ENCODE measurements around the gene FUT9. TPM values are rescaled to one million over a fixed set of nuclear protein-coding genes. Genes with fewer than 3 reads are reported as not detected.
"Not testable (repeated sequence)": the region's sequence is repeated elsewhere in the genome, so short reads cannot be mapped to it uniquely, and the experiment has no call there.

The FUT9 gene
- total RNA-seq, 1 donor from 2014 or later = 0.49 TPM

DNA sequence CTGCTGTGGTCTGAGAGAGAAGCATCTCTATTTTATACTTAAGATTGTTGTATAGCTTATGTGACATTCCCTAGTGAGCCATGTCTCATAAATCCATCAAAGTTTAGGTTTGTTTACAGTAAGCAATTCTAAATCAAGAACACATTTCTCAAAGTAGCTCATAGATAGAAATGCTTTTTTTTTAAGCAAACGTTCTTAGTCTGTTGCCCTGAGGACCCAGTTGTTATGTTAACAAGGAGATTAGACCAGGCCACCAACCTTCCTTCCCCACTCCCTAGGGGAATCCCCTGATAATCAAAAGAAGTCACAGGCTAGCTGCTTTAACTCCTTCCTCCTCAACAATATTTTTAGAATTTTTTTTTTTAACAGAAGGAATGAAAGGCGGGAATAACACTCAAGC lies 169.0 kb downstream of the FUT9 start:
- no peak for DNase-seq (ENCODE audit: low spot score)

DNA sequence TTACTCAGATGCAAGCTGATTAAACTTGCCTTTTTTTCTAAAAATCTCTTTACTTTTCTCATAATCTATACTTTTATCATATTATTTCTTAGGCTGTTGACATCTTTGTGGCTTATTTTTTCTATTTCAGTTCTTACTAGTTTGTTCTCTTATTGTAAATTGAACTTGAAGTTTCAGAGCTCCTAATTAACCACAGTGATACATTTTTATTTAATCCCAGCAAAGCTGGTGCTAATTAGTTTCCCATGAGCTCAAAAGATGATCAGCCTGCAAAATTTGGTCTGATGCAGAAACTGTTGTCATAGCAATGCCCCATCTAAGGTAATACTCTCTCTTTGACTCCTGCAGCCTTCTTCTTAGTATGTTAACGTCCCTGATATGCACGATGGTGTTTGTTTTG lies 170.3 kb downstream of the FUT9 start:
- DNase-seq (ENCODE audit: low spot score) = no peak

DNA sequence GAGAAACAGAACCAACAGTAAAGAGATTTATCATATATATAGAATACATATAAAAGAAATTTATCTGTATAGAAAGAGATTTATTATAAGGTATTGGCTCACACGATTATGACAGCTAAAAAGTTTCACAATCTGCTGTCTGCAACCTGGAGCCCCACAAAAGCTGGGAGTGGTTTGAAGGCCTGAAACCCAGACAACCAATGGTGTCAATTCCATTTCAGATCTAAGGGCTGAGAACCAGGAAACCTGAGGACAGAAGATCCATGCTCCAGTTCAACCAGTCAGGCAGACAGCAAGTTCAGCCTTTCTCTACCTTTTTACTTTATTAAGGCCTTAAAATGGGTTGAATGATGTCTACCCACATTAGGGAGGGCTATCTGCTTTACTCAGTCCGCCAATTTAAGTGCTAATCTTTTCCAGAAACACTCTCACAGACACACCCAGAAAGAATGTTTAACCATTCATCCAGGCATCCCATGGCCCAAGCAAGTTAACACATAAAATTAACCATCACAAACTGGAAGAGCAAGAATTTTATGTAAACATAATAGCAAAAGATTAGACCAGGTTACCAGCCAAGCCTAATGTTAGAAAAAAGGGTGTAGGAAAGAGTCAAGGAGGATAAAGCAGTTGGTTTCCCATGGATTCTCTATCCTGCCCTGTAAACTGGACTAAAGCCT lies 170.9 kb downstream of the FUT9 start:
- no peak for DNase-seq (ENCODE audit: low spot score)

DNA sequence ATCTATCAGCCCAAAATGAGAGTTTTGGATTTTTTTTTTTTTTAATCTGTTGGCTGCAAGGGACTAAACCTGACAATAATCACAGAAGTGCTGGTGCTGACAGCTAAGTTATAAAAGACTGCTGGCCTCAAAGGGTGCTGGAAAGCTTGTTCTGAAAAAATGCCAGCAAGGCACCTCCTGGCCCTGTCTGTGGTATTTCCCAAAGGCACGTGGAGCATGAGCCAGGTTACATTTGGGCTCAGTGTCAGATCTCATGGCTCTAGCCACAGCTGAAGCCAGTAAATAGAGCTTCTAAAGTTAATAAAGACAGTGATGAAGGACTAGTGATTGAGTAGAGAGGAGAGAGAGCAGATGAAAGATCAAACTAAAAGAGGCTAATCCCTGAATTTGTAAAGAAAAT lies 178.9 kb downstream of the FUT9 start:
- no peak for DNase-seq (ENCODE audit: low spot score)

DNA sequence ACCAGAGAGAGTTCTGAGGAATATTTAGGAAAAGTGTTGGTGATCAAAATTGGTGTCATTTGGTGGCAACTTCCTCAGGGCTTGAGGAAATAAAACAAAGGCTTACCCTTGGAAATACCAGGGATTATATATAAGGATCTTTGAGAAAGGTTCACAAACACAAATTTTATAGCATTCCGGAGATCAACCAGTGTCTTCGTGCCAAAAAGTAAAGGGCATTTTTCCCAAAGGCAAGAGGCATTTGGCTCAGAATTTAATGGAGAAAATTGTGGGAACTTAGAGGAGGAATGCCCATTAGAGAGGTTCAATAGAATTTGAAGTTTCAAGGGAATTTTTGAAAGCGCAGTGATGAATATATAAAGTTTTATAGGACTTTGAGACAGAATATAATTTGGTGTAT lies 179.5 kb downstream of the FUT9 start:
- DNase-seq (ENCODE audit: low spot score) = no peak

DNA sequence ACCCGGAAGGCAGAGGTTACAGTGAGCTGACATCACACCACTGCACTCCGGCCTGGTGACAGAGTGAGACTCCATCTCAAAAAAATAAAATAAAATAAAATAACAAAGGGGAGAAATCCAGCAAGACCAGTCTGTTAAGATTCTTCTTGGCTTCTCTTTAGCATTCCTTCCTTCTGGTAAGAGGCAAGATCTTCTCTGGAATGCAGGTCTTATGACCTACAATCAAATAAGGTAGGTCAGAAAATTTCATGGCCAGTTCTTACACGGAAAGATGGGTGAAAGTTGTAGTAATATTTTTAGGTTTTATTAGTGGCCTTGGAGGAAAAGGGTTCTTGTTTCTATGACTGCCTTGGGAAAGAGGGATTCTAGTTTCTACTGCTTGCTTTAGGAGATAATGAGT lies 180.9 kb downstream of the FUT9 start:
- no peak for DNase-seq (ENCODE audit: low spot score)

DNA sequence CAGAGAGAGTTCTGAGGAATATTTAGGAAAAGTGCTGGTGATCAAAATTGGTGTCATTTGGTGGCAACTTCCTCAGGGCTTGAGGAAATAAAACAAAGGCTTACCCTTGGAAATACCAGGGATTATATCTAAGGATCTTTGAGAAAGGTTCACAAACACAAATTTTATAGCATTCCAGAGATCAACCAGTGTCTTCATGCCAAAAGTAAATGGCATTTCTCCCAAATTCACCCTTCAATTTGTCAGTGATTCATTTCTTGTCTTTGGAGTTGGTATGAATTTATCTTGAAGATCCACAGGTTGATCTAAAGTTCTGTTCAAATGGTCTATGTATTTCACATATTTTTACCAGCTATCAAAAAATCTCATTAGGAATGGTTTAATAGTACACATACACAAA lies 181.5 kb downstream of the FUT9 start:
- DNase-seq (ENCODE audit: low spot score) = no peak

DNA sequence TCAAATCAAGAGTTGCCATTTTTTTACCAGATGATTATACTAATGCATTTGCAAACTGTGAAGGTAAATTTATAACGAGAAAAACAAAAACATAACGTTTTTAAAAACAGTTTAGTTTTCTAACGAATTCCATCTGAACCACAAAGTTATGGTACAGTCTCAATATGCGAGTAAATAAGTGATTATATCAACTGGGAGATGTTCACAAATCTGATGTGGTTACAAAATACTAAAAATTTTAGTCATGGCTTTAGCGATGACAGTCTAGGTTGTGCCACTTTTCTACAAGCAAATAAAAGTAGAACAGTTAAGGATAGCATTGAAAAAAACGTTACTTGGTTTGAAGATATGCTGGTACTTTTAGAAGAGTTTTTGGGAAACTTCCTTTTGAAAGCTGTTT lies 186.8 kb downstream of the FUT9 start:
- DNase-seq (ENCODE audit: low spot score) = no peak

DNA sequence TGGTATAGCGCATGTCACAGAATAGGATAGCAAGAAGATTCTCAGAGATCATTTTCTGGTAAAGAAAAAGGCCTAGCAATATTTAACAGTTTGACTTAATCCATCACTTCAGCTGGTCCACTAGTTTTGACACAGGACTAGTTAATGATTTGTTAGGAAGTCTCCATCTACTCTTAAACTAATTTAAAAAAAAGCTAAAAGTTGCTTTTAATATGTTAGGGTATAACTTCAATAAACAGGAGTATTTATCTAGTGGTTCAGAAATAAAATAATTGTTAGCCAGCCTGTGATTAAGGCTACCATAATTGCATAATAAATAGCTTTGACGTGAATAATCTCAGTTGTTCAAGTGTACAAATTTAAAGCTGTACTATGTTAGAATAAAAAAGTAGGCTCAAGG lies 195.6 kb downstream of the FUT9 start:
- no peak for DNase-seq (ENCODE audit: low spot score)

DNA sequence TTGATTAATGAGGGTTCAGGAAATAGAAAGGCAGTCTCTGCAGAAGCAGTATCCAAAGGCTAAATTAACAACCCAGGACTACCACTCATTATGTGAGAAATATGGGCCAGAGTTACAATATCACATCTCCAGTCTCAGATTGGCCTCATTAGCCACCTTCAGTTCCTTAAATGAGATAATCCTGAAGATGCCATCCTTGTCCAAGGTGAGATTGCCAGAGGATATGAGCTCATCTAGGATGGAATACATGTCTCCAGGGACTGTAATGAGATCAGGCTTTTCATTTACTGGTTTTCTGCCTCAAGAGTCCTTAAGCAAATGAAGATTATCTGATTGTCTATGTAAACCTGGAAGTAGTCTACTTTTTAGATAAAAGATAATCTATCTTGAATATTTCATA lies 196.3 kb downstream of the FUT9 start:
- DNase-seq (ENCODE audit: low spot score) = no peak

DNA sequence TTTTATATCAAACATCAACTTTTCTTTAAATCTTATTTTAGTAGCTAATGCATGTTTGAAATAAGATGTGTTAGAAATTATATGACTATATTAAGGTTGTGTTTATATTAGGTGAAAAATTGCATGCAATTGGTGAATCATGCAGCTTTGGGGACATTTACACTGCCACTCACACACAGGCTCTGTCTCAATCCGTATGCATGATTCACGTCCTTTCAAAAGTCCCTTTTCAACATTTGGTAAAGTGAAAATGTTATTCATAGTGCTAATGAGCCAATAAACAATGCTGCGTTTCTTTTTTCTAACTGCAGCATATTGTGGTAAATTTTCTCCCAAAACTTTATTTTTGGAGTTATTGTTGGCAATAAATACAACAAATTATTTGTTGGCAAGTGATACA lies 198.0 kb downstream of the FUT9 start:
- DNase-seq (ENCODE audit: low spot score) = no peak

DNA sequence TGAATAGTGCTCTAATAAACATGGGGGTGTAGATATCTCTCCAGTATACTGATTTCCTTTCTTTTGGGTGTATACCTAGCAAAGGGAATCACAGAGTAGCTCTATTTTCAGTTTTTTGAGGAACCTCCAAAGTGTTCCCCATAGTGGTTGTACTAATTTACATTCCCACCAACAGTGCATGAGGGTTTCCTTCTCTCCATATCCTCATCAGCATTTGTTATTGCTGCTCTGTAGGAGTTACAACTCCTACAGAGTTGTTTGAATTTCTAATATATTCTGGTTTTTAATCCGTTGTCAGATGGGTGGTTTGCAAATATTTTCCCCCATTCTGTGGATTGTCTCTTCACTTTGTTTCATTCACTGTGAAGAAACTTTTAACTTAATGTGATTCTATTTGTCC lies 207.9 kb downstream of the FUT9 start:
- DNase-seq (ENCODE audit: low spot score) = no peak

DNA sequence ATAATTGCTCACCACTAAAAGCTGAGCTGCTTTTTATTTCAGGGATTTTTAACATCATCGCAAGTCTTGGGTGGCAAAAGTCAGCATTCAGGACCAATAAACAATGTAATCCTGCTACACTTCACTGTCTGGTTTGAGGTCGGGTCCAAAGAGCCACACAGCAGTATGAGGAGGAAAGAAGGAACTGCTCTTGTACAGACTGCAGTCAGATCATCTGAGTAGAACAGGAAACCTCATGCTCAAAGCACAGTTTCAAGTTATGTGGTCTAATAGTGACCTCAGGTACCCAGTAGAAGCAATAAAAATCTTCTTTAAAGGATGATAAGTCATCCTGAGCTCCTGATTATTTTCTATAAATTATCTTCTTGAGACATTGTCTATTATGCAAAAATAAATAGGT lies 211.4 kb downstream of the FUT9 start:
- no peak for DNase-seq (ENCODE audit: low spot score)

DNA sequence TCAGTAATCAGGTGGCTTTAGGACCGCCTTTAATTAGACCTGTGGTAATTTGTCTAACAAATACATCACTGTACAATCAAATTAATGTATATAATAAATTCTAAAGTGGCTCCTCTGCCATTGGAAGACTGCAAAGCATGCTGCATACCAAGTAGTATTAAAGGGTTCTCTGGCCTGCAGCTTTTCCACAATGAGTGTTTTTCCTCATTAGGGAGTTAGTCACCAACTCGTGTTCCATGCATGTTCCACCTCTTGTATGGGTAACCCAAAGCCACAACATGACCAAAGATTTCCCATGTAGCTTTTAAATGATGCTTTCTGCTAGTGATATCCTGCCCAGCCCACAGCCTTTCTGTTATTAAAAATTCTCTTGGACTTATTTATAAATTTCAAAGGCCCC lies 218.7 kb downstream of the FUT9 start:
- no peak for DNase-seq (ENCODE audit: low spot score)

DNA sequence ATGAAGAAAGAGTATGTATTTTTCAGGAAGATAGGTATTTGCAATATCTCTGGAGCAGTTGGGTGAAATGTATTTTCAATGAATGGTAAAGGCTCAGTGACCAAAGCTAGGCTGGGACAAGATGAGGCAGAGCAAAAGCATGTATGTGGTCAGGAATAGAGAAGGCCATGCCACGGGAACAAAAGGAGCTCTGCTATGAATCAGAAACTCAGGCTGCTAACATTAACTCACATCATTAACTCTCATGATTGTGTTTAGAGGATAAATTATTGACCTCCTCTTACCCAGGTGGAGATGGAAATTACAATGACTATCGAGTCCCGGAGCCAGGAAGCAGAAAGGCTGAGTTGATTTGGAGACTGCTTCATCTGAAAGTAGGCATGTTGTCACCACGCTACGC lies 220.2 kb downstream of the FUT9 start:
- no peak for DNase-seq (ENCODE audit: low spot score)

DNA sequence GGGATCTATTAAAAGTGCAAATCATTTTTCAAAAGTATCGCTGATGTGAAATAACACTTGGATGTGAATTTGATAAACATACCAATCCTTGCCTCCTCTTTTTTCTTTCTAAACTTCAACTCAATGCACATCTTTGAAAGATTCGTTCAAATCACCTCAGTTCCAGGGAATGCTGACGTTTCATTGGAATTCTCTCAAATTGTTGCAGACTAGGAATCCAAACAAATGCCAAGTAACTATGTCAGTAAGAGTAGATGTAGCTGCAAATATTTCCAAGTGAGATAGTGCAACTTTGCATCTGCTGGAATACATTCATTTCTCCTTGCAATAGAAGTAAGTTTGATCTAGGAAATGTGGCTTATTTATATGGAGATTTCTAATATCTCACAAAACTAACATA lies 220.7 kb downstream of the FUT9 start:
- DNase-seq (ENCODE audit: low spot score) = no peak

DNA sequence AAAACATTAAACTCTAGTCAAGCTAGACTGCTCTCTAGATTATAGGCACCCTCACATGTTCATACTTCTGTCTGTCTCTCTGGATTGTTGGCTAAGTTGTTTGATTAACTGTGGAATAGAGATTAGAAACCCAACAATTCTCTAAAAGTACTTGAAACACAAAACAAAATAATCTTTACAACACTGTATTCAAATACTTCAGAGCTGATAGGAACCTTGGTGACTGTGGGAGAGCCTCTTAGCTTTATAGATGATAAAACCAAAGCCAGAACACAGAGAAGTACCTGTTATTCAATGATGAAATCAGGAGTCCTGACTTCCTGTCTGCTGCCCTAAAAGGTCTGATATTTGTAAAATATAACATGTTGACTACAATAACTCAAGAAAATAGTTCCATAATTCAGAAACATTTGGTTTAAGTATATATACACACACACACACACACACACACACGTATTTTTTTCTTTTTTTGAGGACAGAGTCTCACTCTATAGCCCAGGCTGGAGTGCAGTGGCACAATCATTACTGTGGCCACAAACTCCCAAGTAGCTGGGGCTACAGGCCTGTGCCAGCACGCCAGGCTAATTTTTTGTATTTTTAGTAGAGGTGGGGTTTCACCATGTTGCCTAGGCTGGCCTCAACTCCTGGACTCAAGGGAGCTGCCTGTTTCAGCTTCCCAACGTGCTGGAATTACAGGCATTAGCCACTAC lies 222.0 kb downstream of the FUT9 start:
- DNase-seq (ENCODE audit: low spot score) = no peak

DNA sequence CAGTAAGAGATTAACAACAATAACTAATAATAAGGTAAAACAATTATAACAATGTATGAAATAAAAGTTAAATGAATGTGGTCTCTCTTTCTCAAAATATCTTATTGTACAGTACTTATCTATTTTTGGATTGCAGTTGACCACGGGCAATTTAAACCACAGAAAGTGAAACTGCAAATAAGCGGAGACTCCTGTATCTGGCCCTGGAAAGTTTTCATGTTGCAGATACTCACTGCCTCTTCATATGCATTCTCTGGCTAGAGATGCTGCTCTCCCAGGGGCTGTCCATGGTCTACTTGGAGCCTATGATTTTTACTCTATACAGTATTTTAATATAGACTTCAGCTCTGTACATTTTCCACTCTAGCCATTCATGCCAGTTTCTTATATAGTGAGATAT lies 230.8 kb downstream of the FUT9 start:
- no peak for DNase-seq (ENCODE audit: low spot score)

DNA sequence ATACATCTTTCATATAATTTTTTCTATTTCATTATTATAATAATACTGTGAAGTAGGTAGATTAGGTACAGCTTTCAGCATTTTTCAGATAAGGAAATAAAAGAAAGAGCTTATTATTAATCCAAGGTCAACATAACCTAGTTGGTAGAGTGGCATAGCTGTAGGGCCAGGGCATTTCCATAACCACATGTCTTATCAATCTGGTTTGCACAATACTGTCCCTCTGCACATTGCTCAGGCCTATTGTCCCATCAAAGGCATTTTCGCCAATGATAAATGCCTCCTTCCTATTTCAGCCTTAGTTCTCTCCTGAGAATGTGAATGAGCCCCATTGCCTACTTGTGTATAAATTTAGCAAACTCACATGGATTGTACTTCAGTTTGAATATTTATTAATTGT lies 234.0 kb downstream of the FUT9 start:
- DNase-seq (ENCODE audit: low spot score) = no peak

DNA sequence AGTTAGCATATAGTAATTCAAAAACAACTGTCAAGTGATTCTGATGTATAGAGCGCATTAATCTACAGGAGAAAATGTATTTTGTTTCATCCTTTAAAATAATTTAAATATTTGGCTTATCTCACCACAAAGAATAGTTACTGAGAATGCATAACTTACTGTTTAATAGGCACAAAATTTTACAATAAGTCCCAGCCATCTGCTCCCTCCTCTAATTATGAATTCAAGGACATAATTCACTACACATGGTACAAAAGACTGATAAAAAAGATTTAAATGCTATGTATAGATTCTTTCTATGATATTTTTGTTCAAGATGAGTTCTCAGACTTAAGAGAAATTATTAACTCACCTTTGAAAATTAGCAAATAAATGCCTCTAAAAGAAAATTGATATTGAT lies 242.0 kb downstream of the FUT9 start:
- DNase-seq (ENCODE audit: low spot score) = no peak

DNA sequence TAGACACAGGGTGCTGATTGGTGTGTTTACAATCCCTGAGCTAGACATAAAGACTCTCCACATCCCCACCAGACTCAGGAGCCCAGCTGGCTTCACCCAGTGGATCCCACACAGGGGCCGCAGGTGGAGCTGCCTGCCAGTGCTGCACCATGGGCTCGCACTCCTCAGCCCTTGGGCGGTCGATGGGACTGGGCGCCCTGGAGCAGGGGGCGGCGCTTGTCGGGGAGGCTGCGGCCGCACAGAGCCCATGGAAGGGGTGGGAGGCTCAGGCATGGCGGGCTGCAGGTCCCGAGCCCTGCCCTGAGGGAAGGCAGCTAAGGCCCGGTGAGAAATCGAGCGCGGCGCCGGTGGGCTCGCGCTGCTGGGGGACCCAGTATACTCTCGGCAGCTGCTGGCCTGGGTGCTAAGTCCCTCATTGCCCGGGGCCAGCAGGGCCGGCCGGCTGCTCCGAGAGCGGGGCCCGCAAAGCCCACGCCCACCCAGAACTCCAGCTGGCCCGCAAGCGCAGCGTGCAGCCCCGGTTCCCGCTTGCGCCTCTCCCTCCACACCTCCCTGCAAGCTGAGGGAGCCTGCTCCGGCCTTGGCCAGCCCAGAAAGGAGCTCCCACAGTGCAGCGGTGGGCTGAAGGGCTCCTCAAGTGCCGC lies 245.1 kb downstream of the FUT9 start:
- DNase-seq (ENCODE audit: low spot score) = not testable (repeated sequence)
